MM.1S (cell line): ENCODE measurements around the gene BSDC1.

Experiments used
- DNase-seq: peaks from one replicate; pipeline ENCODE4 v3.0.0-alpha.2; 2015
- H2AFZ ChIP-seq: fragments of 300-600 bp; sonication (generic); 2 replicates; pipeline ENCODE4 v1.6.0; 2016; ENCODE audit warnings: antibody characterized with exemption, low read length
- H3F3A ChIP-seq: fragments of 300-600 bp; sonication (generic); 2 replicates; pipeline ENCODE4 v1.6.1; 2016; ENCODE audit warnings: mild to moderate bottlenecking, antibody characterized with exemption, low read length, moderate library complexity, mixed read lengths; ENCODE audit not compliant: insufficient read depth
- H3K27ac ChIP-seq: fragments of 300-600 bp; sonication (generic); 2 replicates; pipeline ENCODE4 v1.5.1; 2016; ENCODE audit warnings: mild to moderate bottlenecking, low read length
- H3K27me3 ChIP-seq: fragments of 300-600 bp; sonication (generic); replicated peaks from 2 replicates; pipeline ENCODE4 v1.6.0; 2016; ENCODE audit warnings: low read length; ENCODE audit not compliant: insufficient read depth
- H3K36me3 ChIP-seq: fragments of 300-600 bp; sonication (generic); replicated peaks from 2 replicates; pipeline ENCODE4 v1.6.1; 2016; ENCODE audit warnings: mild to moderate bottlenecking, low read length, mixed read lengths; ENCODE audit not compliant: insufficient read depth
- H3K4me1 ChIP-seq: fragments of 300-600 bp; sonication (generic); 2 replicates; pipeline ENCODE4 v1.6.1; 2016; ENCODE audit warnings: low read length, mixed read lengths
- H3K4me2 ChIP-seq: fragments of 300-600 bp; sonication (generic); 2 replicates; pipeline ENCODE4 v1.6.0; 2016; ENCODE audit warnings: low read depth, low read length
- H3K4me3 ChIP-seq: fragments of 300-600 bp; sonication (generic); 2 replicates; pipeline ENCODE4 v1.5.1; 2016; ENCODE audit warnings: low read length, mixed read lengths
- H3K79me2 ChIP-seq: fragments of 300-600 bp; sonication (generic); 2 replicates; pipeline ENCODE4 v1.6.1; 2016; ENCODE audit warnings: mixed run types, low read length, mixed read lengths
- H3K9ac ChIP-seq: fragments of 300-600 bp; sonication (generic); 2 replicates; pipeline ENCODE4 v1.6.1; 2016; ENCODE audit warnings: low read length, mixed read lengths
- H3K9me2 ChIP-seq: fragments of 300-600 bp; sonication (generic); replicated peaks from 2 replicates; pipeline ENCODE4 v1.6.1; 2016; ENCODE audit warnings: mild to moderate bottlenecking, low read length, mixed read lengths; ENCODE audit not compliant: insufficient read depth
- H3K9me3 ChIP-seq: fragments of 300-600 bp; sonication (generic); replicated peaks from 2 replicates; pipeline ENCODE4 v1.6.1; 2016; ENCODE audit warnings: mild to moderate bottlenecking, low read length, mixed read lengths; ENCODE audit not compliant: insufficient read depth
- H4K20me1 ChIP-seq: fragments of 300-600 bp; sonication (generic); 2 replicates; pipeline ENCODE4 v1.6.1; 2016; ENCODE audit warnings: mild to moderate bottlenecking, low read length, moderate library complexity, mixed read lengths; ENCODE audit not compliant: insufficient read depth
- EZH2 ChIP-seq: fragments of 300-600 bp; sonication (generic); optimal IDR thresholded peaks from 2 replicates; pipeline ENCODE3; 2017; ENCODE audit warnings: low read depth, mild to moderate bottlenecking, antibody characterized with exemption, low read length, mixed read lengths
- EZH2phosphoT487 ChIP-seq: fragments of 300-600 bp; sonication (generic); IDR thresholded peaks from 2 replicates; pipeline ENCODE4 v1.6.1; 2018; ENCODE audit warnings: antibody characterized with exemption, low read length
- TF ChIP-seq, protein P1 (sequence below): fragments of 300-600 bp; sonication (generic); IDR thresholded peaks from 2 replicates; pipeline ENCODE4 v1.5.1; 2016; ENCODE audit warnings: antibody characterized with exemption, low read length, mixed read lengths

Gene BSDC1

DNA sequence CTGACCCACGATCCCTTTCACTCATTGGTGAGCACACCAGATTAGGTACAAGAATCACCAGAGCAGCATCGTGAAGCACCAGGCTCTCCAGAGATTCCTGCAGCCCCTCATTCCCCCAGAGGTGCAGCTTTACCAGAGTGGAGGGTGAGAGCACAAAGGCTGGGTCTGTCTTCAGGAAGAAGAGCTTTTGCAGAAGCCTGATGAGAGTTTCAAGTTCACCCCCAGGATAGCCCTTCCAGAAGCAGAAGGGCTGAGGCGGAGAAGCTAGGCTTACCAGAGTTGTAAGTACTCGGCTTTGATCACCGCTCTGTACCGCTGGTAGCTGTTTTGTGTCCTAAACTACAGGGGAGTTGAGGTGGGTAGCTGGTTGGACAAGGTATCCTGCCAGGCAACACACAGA lies 28.8 kb downstream of the BSDC1 start:
- Histone ChIP-seq H3K27me3 (no peaks in the 10 kb centered on the region), H3K4me2 (no peak overlapping the region), H3K4me1 (no peaks in the 10 kb centered on the region), H3K36me3 (no peaks in the 10 kb centered on the region; the same call in none of the 2 replicates), H3F3A (no peaks in the 10 kb centered on the region), H3K4me3 (no peak overlapping the region), H3K9me2 (no peaks in the 10 kb centered on the region), H4K20me1 (no peaks in the 10 kb centered on the region), H3K9ac (no peak overlapping the region), H2AFZ (no peak overlapping the region), H3K27ac (no peak overlapping the region), H3K9me3 (no peaks in the 10 kb centered on the region), H3K79me2 (no peaks in the 10 kb centered on the region)
- TF ChIP-seq EZH2phosphoT487 (no peak), EZH2 (no peak)
- TF ChIP-seq, protein P1, sequence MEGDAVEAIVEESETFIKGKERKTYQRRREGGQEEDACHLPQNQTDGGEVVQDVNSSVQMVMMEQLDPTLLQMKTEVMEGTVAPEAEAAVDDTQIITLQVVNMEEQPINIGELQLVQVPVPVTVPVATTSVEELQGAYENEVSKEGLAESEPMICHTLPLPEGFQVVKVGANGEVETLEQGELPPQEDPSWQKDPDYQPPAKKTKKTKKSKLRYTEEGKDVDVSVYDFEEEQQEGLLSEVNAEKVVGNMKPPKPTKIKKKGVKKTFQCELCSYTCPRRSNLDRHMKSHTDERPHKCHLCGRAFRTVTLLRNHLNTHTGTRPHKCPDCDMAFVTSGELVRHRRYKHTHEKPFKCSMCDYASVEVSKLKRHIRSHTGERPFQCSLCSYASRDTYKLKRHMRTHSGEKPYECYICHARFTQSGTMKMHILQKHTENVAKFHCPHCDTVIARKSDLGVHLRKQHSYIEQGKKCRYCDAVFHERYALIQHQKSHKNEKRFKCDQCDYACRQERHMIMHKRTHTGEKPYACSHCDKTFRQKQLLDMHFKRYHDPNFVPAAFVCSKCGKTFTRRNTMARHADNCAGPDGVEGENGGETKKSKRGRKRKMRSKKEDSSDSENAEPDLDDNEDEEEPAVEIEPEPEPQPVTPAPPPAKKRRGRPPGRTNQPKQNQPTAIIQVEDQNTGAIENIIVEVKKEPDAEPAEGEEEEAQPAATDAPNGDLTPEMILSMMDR, result no peak
- DNase-seq, result no peak

DNA sequence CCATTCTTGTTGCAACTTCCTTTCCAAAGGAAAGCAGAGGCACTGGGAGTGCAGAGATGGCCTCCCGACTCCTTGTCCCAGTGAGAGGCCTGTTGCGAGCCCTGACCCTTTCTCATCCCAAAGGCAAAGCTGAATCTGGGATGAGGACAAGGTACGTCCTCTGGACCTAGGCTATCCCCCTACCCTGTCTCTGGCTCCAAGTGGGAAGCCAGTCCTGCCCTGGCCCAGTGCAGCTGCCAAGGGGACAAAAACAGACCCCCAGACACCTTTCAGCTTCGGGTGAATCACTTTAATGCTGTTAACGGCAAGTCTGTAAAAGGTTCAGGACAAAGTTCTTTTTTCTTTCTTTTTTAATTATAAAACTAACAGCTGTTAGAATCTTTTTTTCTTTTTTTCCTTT lies 29.4 kb downstream of the BSDC1 start:
- no peaks in the 10 kb centered on the region for H3K4me1 ChIP-seq
- H3K4me3 ChIP-seq, result no peak overlapping the region
- no peak overlapping the region for H3K9ac ChIP-seq
- no peak overlapping the region for H3K4me2 ChIP-seq
- no peaks in the 10 kb centered on the region for H3K9me2 ChIP-seq
- no peaks in the 10 kb centered on the region for H3K9me3 ChIP-seq
- no peak for DNase-seq
- H3K36me3 ChIP-seq, result no peaks in the 10 kb centered on the region; the same call in none of the 2 replicates
- TF ChIP-seq EZH2phosphoT487, result no peak
- TF ChIP-seq, protein P1, result no peak
- TF ChIP-seq EZH2, result no peak
- no peak overlapping the region for H2AFZ ChIP-seq
- H3K27me3 ChIP-seq, result no peaks in the 10 kb centered on the region
- no peaks in the 10 kb centered on the region for H4K20me1 ChIP-seq
- H3F3A ChIP-seq, result no peaks in the 10 kb centered on the region
- H3K79me2 ChIP-seq, result no peaks in the 10 kb centered on the region
- no peak overlapping the region for H3K27ac ChIP-seq

DNA sequence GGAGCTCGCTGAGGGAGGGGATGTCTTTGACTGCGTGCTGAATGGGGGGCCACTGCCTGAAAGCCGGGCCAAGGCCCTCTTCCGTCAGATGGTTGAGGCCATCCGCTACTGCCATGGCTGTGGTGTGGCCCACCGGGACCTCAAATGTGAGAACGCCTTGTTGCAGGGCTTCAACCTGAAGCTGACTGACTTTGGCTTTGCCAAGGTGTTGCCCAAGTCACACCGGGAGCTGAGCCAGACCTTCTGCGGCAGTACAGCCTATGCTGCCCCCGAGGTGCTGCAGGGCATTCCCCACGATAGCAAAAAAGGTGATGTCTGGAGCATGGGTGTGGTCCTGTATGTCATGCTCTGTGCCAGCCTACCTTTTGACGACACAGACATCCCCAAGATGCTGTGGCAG lies 30.5 kb downstream of the BSDC1 start:
- no peak for DNase-seq
- Histone ChIP-seq H3K4me1 (no peaks in the 10 kb centered on the region), H3K9me2 (no peaks in the 10 kb centered on the region), H3K4me2 (no peak overlapping the region), H3K9me3 (no peaks in the 10 kb centered on the region), H3K79me2 (no peaks in the 10 kb centered on the region), H4K20me1 (no peaks in the 10 kb centered on the region), H3F3A (no peaks in the 10 kb centered on the region), H3K27me3 (no peaks in the 10 kb centered on the region), H3K27ac (no peak overlapping the region), H3K9ac (no peak overlapping the region), H2AFZ (no peak overlapping the region), H3K36me3 (no peaks in the 10 kb centered on the region; the same call in none of the 2 replicates), H3K4me3 (no peak overlapping the region)
- TF ChIP-seq EZH2, result no peak
- TF ChIP-seq EZH2phosphoT487, result no peak

DNA sequence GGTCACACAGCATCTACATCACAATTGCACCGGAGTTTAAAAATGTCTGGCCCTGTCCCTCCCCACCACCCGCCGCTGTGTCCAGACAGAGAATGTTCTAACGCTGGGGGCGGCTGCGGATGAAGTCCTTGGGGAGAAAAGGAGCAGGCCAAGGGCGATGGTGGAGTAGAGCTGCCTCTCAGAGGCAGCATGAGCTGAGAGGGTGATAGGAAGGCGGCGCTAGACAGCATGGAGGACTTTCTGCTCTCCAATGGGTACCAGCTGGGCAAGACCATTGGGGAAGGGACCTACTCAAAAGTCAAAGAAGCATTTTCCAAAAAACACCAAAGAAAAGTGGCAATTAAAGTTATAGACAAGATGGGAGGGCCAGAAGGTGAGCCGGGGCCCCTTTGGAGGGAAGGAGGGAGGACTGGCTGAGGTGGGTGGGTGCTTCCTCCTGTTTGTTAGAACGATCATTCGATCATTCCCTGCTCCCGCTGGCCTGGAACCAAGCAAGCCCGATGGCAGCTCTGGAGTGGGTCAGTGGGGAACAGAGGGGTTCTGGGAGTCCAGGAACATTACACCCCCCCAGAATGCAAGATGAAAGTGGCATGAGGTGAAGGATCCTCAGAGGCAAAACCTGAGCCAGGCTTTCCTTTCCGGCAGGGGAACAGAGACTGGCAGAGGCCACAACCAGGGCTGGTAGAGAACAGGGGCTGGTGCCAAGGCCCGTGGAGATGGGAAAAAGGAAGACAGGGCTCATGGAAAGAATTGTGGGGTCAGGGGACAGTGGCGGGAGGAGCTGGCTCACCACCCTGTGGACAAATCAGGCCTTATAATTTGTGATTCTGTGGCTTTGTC lies 31.5 kb downstream of the BSDC1 start, which contains the start of the genes FAM229A and TSSK3:
FAM229A (minus strand) TSS at position 12 of the 840 bp plus-strand sequence. CDS start 394 bp downstream, outside the sequence.
TSSK3 (plus strand) TSS at position 66 of the 840 bp plus-strand sequence; CDS start at position 229, 163 bp downstream.
- Histone ChIP-seq H3K9me3 (no peaks in the 10 kb centered on the region), H3K36me3 (no peaks in the 10 kb centered on the region; the same call in none of the 2 replicates), H3F3A (no peaks in the 10 kb centered on the region), H3K9ac (no peak within 1 kb of the TSS), H3K27me3 (no peaks in the 10 kb centered on the region), H3K4me2 (no peak within 1 kb of the TSS), H3K79me2 (no peaks in the 10 kb centered on the region), H4K20me1 (no peaks in the 10 kb centered on the region), H3K27ac (no peak within 1 kb of the TSS), H3K4me1 (no peaks in the 10 kb centered on the region), H3K9me2 (no peaks in the 10 kb centered on the region), H3K4me3 (no peak within 1 kb of the TSS), H2AFZ (no peak within 1 kb of the TSS)
- TF ChIP-seq, protein P1, result no peak
- no peak for TF ChIP-seq EZH2phosphoT487
- no peak for TF ChIP-seq EZH2
- no peak for DNase-seq
